Coronary artery (tissue), 2 donors: Measurements from ENCODE around the gene CFAP251.

Source experiments
- DNase-seq: peaks from one replicate; pipeline ENCODE4 v3.0.0-alpha.2; 2017; ENCODE audit warnings: low spot score
- H3K27ac ChIP-seq, 2 donors: fragments of 200-600 bp; sonication (generic); one replicate each; pipeline ENCODE4 v1.5.1; 2016 to 2019
- H3K4me3 ChIP-seq: fragments of 200-600 bp; sonication (generic); 2 replicates; pipeline ENCODE4 v1.5.1; 2016; ENCODE audit warnings: mild to moderate bottlenecking, moderate library complexity
- CTCF ChIP-seq: fragments of 200-600 bp; sonication (generic); IDR thresholded peaks from one replicate; pipeline ENCODE4 v1.5.1; 2019; ENCODE audit warnings: antibody characterized with exemption

CFAP251 gene

GRCh38 chr12:121946313-121947025 is 28.1 kb downstream of the CFAP251 start:
- DNase-seq, result no peak
- Histone ChIP-seq H3K27ac (no peak overlapping the region), H3K4me3 (no peak overlapping the region)
- TF ChIP-seq CTCF, result no peak

GRCh38 chr12:121947981-121948380 is 29.6 kb downstream of the CFAP251 start:
- H3K4me3 ChIP-seq, result no peak overlapping the region
- no peak for DNase-seq
- no peak overlapping the region for H3K27ac ChIP-seq
- no peak for TF ChIP-seq CTCF

GRCh38 chr12:121949648-121950397 is 31.4 kb downstream of the CFAP251 start:
- H3K27ac ChIP-seq, result no peak overlapping the region
- no peak for DNase-seq
- no peak overlapping the region for H3K4me3 ChIP-seq
- TF ChIP-seq CTCF, result no peak

GRCh38 chr12:121953117-121953692 is 34.8 kb downstream of the CFAP251 start:
- TF ChIP-seq CTCF, result no peak
- DNase-seq, result no peak
- no peak overlapping the region for H3K27ac ChIP-seq
- H3K4me3 ChIP-seq, result no peak overlapping the region

GRCh38 chr12:121953695-121954094 is 35.3 kb downstream of the CFAP251 start:
- Histone ChIP-seq H3K4me3 (no peak overlapping the region), H3K27ac (no peak overlapping the region)
- no peak for DNase-seq
- no peak for TF ChIP-seq CTCF

GRCh38 chr12:121955258-121956237 is 37.2 kb downstream of the CFAP251 start:
- Histone ChIP-seq H3K4me3 (no peak overlapping the region), H3K27ac (no peak overlapping the region)
- no peak for DNase-seq
- no peak for TF ChIP-seq CTCF
